HCT116 (cell line): ENCODE measurements around the gene SMIM28. TPM values are rescaled to one million over a fixed set of nuclear protein-coding genes. Genes with fewer than 3 reads are reported as not detected.

Experiments used
- ATAC-seq: fragments of 200-7000 bp; cut with Tn5 transposase; 2 replicates; pipeline ENCODE4 v1.9.1; 2020; ENCODE audit warnings: mild to moderate bottlenecking, moderate library complexity
- BruUV-seq: library from RNA; stranded (reverse); fragments of 400-500 nt; replicated peaks from 2 replicates; lab custom pipeline; 2021; lab: Mats Ljungman, UMichigan
- CTCF ChIA-PET: fragments of 300-600 bp; sonication (Branson Sonifier 250); formaldehyde crosslinking; loops from one replicate; lab custom pipeline; 2021; ENCODE audit warnings: antibody characterized with exemption; lab: Charles Lee
- POLR2A ChIA-PET: fragments of 300-600, 350-600 bp; sonication (Branson Sonifier 250); formaldehyde crosslinking; loops from one replicate; lab custom pipeline; 2021; ENCODE audit warnings: antibody characterized with exemption; lab: Charles Lee
- RAD21 ChIA-PET, 2 experiments: fragments of 300-600 bp; sonication (Branson Sonifier 250); formaldehyde crosslinking; loops; one replicate each; lab custom pipeline; 2023; ENCODE audit warnings: low total read pairs in 2 of 2; ENCODE audit not compliant: uncharacterized antibody in 2 of 2, unreplicated experiment in 2 of 2, low non-redundant PET in 1 of 2; lab: Charles Lee
- DNase-seq: peaks from one replicate; pipeline ENCODE4 v3.0.0-alpha.2; 2010; ENCODE audit warnings: low read depth, low spot score
- H2AFZ ChIP-seq: fragments of 200-600 bp; shearing (Covaris generic), sonication (generic); 2 replicates; pipeline ENCODE4 v1.6.1; 2017; ENCODE audit warnings: low read depth, mixed run types, mixed read lengths, antibody characterized with exemption, low read length; ENCODE audit not compliant: poor library complexity, severe bottlenecking
- H3K27ac ChIP-seq: 2 replicates; pipeline ENCODE4 v1.5.1; 2012; ENCODE audit warnings: low read depth, low read length
- H3K27me3 ChIP-seq: fragments of 200-600 bp; sonication (generic); 2 replicates; pipeline ENCODE4 v1.6.1; 2016; ENCODE audit warnings: mixed run types, low read length, mixed read lengths; ENCODE audit not compliant: insufficient read depth
- H3K36me3 ChIP-seq, 2 experiments: fragments of 200-500 bp in 1 of 2; fragments of 200-600 bp in 1 of 2; sonication (Bioruptor generic) in 1 of 2; sonication (generic) in 1 of 2; 2 replicates each; pipeline versions ENCODE4 v1.5.1 to v1.6.1; 2014 to 2016; ENCODE audit warnings: low read length in 2 of 2, inconsistent platforms in 1 of 2, mixed read lengths in 1 of 2, mixed run types in 1 of 2; ENCODE audit not compliant: insufficient read depth in 2 of 2, control insufficient read depth in 1 of 2
- H3K4me1 ChIP-seq, 2 experiments: fragments of 200-600 bp in 1 of 2; sonication (generic) in 1 of 2; 2 replicates each; pipeline versions ENCODE4 v1.5.1 to v1.6.1; 2012 to 2017; ENCODE audit warnings: low read length in 2 of 2, inconsistent platforms in 1 of 2, mild to moderate bottlenecking in 1 of 2, mixed read lengths in 1 of 2, mixed run types in 1 of 2, moderate library complexity in 1 of 2; ENCODE audit not compliant: insufficient read depth in 2 of 2, control insufficient read depth in 1 of 2
- H3K4me2 ChIP-seq: fragments of 200-600 bp; sonication (generic); 2 replicates; pipeline ENCODE4 v1.6.1; 2017; ENCODE audit warnings: mixed run types, low read length, mixed read lengths
- H3K4me3 ChIP-seq, 2 experiments: fragments of 200-600 bp in 1 of 2; sonication (generic) in 1 of 2; replicated peaks in 1 of 2; 2 replicates each; pipeline ENCODE4 v1.5.1; 2011 to 2016; ENCODE audit warnings: low read length in 2 of 2, control low read depth in 1 of 2, low read depth in 1 of 2, mild to moderate bottlenecking in 1 of 2, mixed read lengths in 1 of 2, mixed run types in 1 of 2
- H3K79me2 ChIP-seq: fragments of 200-600 bp; sonication (generic); 2 replicates; pipeline ENCODE4 v1.6.1; 2017; ENCODE audit warnings: mild to moderate bottlenecking, mixed run types, low read length, moderate library complexity, mixed read lengths; ENCODE audit not compliant: insufficient read depth
- H3K9ac ChIP-seq: fragments of 200-600 bp; sonication (generic); 2 replicates; pipeline ENCODE4 v1.6.1; 2016; ENCODE audit warnings: low read length, mixed read lengths
- H3K9me2 ChIP-seq: fragments of 200-600 bp; sonication (generic), shearing (Covaris generic); 2 replicates; pipeline ENCODE4 v1.6.1; 2017; ENCODE audit warnings: mixed run types, mild to moderate bottlenecking, moderate library complexity; ENCODE audit not compliant: insufficient read depth
- H3K9me3 ChIP-seq, 2 experiments: fragments of 200-500 bp in 1 of 2; fragments of 200-600 bp in 1 of 2; sonication (Bioruptor generic) in 1 of 2; sonication (generic) in 1 of 2; 2 replicates each; pipeline ENCODE4 v1.6.1; 2014 to 2017; ENCODE audit warnings: low read length in 2 of 2, mixed read lengths in 2 of 2, inconsistent platforms in 1 of 2, low read depth in 1 of 2, mild to moderate bottlenecking in 1 of 2, mixed run types in 1 of 2, moderate library complexity in 1 of 2; ENCODE audit not compliant: control insufficient read depth in 1 of 2, insufficient read depth in 1 of 2
- H4K20me1 ChIP-seq: fragments of 200-600 bp; sonication (generic), shearing (Covaris generic); 2 replicates; pipeline ENCODE4 v1.6.1; 2017; ENCODE audit warnings: mixed run types, mild to moderate bottlenecking, moderate library complexity; ENCODE audit not compliant: insufficient read depth
- ATF3 ChIP-seq: IDR thresholded peaks from 2 replicates; pipeline ENCODE4 v1.6.1; 2012
- CBX3 ChIP-seq: IDR thresholded peaks from 2 replicates; pipeline ENCODE4 v1.6.1; 2012; ENCODE audit warnings: low read depth
- CTCF ChIP-seq, 3 experiments: fragments of 200-600 bp in 1 of 3; sonication (generic) in 1 of 3; IDR thresholded peaks in 2 of 3; conservative IDR thresholded peaks in 1 of 3; 2 replicates each; pipeline ENCODE4 v1.5.1; 2012 to 2017; ENCODE audit warnings: low read depth in 2 of 3, low read length in 2 of 3, antibody characterized with exemption in 1 of 3, borderline replicate concordance in 1 of 3, control low read depth in 1 of 3, mild to moderate bottlenecking in 1 of 3, mixed read lengths in 1 of 3, mixed run types in 1 of 3, moderate library complexity in 1 of 3; ENCODE audit not compliant: insufficient read depth in 1 of 3
- EGR1 ChIP-seq: IDR thresholded peaks from 2 replicates; pipeline ENCODE4 v1.6.1; 2012; ENCODE audit warnings: low read depth
- ELF1 ChIP-seq: IDR thresholded peaks from 2 replicates; pipeline ENCODE4 v1.6.1; 2012; ENCODE audit warnings: low read depth, borderline replicate concordance
- EZH2phosphoT487 ChIP-seq: fragments of 200-600 bp; IDR thresholded peaks from 2 replicates; pipeline ENCODE4 v1.6.1; 2018; ENCODE audit warnings: antibody characterized with exemption, borderline replicate concordance
- JUND ChIP-seq: IDR thresholded peaks from 2 replicates; pipeline ENCODE4 v1.6.1; 2012
- MAX ChIP-seq: IDR thresholded peaks from 2 replicates; pipeline ENCODE4 v1.6.1; 2012
- POLR2A ChIP-seq: IDR thresholded peaks from 2 replicates; pipeline ENCODE4 v1.7.0; 2011; ENCODE audit warnings: borderline replicate concordance; ENCODE audit not compliant: insufficient read depth, insufficient read length; ENCODE audit errors: extremely low read depth
- POLR2AphosphoS5 ChIP-seq: IDR thresholded peaks from 2 replicates; pipeline ENCODE4 v1.6.1; 2011; ENCODE audit warnings: mild to moderate bottlenecking, low read depth, low read length, moderate library complexity
- RAD21 ChIP-seq: IDR thresholded peaks from 2 replicates; pipeline ENCODE4 v1.6.1; 2012; ENCODE audit warnings: low read depth, mild to moderate bottlenecking
- SP1 ChIP-seq: IDR thresholded peaks from 2 replicates; pipeline ENCODE4 v1.6.1; 2012; ENCODE audit warnings: low read depth
- YY1 ChIP-seq: IDR thresholded peaks from 2 replicates; pipeline ENCODE4 v1.6.1; 2011; ENCODE audit warnings: low read length, low read depth, moderate library complexity, mild to moderate bottlenecking; ENCODE audit not compliant: insufficient replicate concordance; ENCODE audit errors: extremely low read depth
- ZBTB33 ChIP-seq: IDR thresholded peaks from 2 replicates; pipeline ENCODE4 v1.6.1; 2011; ENCODE audit warnings: mild to moderate bottlenecking, low read length, moderate library complexity; ENCODE audit not compliant: insufficient replicate concordance; ENCODE audit errors: extremely low read depth
- ZNF274 ChIP-seq: fragments of 200-500 bp; sonication (Bioruptor generic); IDR thresholded peaks from 2 replicates; pipeline ENCODE4 v1.6.1; 2014; ENCODE audit warnings: mild to moderate bottlenecking, low read depth, low read length, inconsistent platforms
- intact Hi-C: fragments of 100-400 bp; cut with micrococcal nuclease; formaldehyde crosslinking; loops from 2 replicates; pipeline ENCODE4 v1.10.0; 2022
- total RNA-seq: library from RNA; stranded (reverse); gene quantifications from one replicate; pipeline ENCODE4 v1.2.1, GENCODE V29; 2021; ENCODE audit not compliant: unreplicated experiment

Gene SMIM28
- total RNA-seq, 1 experiment from 2014 or later = not detected

- Histone ChIP-seq H3K4me3 (no peak overlapping the region), H3K9ac (no peak overlapping the region), H3K9me3 (no peaks in the 10 kb centered on the region), H3K4me2 (no peak overlapping the region), H3K9me2 (no peaks in the 10 kb centered on the region), H3K4me1 (no peaks in the 10 kb centered on the region), H3K27ac (no peak overlapping the region), H3K27me3 (no peaks in the 10 kb centered on the region), H3K36me3 (no peaks in the 10 kb centered on the region), H3K79me2 (no peaks in the 10 kb centered on the region)
- BruUV-seq = no TSS peak
- no peak for DNase-seq
- ChIA-PET CTCF (no interaction called here), RAD21 (no interaction called here), POLR2A (no interaction called here)
- ATAC-seq = no peak
- intact Hi-C loops = no loop called here
- TF ChIP-seq SP1 (no peak), YY1 (no peak), ZNF274 (no peak), POLR2AphosphoS5 (no peak), POLR2A (no peak)
- TF ChIP-seq, all 23 proteins: peak for 0
- H2AFZ ChIP-seq = no peak overlapping the region
- H4K20me1 ChIP-seq = no peaks in the 10 kb centered on the region
Observed at GRCh38 chr6:138337076-138337475, 40.6 kb upstream of the SMIM28 start.

- Histone ChIP-seq H2AFZ (no peak overlapping the region), H3K79me2 (no peaks in the 10 kb centered on the region), H3K27ac (no peak overlapping the region), H3K36me3 (no peaks in the 10 kb centered on the region), H4K20me1 (no peaks in the 10 kb centered on the region), H3K9ac (no peak overlapping the region), H3K9me3 (no peaks in the 10 kb centered on the region), H3K27me3 (no peaks in the 10 kb centered on the region), H3K4me1 (no peaks in the 10 kb centered on the region), H3K4me2 (no peak overlapping the region), H3K9me2 (no peaks in the 10 kb centered on the region), H3K4me3 (no peak overlapping the region)
- no peak for ATAC-seq
- DNase-seq = no peak
- RAD21 ChIA-PET = no interaction called here
- no TSS peak for BruUV-seq
- CTCF ChIA-PET = no interaction called here
- intact Hi-C loops = no loop called here
- POLR2A ChIA-PET = no interaction called here
- TF ChIP-seq ZBTB33 (no peak), CBX3 (no peak), YY1 (no peak), ELF1 (no peak), MAX (no peak), ATF3 (no peak), CTCF (IDR thresholded peaks at IDR 0.05 in 2 of 3, conservative IDR thresholded peaks at IDR 0.05 in 1 of 3; ENCODE audit: borderline replicate concordance in 1 of 3, insufficient read depth in 1 of 3, low read depth in 2 of 3, low read length in 2 of 3) (no peak), JUND (no peak), RAD21 (no peak), EZH2phosphoT487 (no peak), EGR1 (no peak)
Observed at GRCh38 chr6:138339024-138339423, 38.7 kb upstream of the SMIM28 start.
